ENCODE data around the gene TLR5. TPM values are rescaled to one million over a fixed set of nuclear protein-coding genes. Genes with fewer than 3 reads are reported as not detected.

Gene TLR5
- total and polyA plus RNA-seq, 2 donors from 2014 or later, result 3.7 to 31.3 TPM

- Histone ChIP-seq H3K27ac (ENCODE audit: low read depth in 2 of 2, low read length in 2 of 2) (peak overlapping the region in 1 of 2 donors; percentile 51), H3K9ac (ENCODE audit: low read length in 3 of 3) (peak overlapping the region in 1 of 3 donors; percentile 47), H3K27me3 (ENCODE audit: control insufficient read depth, insufficient read depth, low read length) (no peaks in the 10 kb centered on the region), H3K36me3 (ENCODE audit: control insufficient read depth in 2 of 3, insufficient read depth in 3 of 3, low read length in 3 of 3) (no peaks in the 10 kb centered on the region), H3K9me3 (ENCODE audit: control insufficient read depth in 2 of 3, insufficient read depth in 1 of 3, low read length in 3 of 3) (no peaks in the 10 kb centered on the region), H3K4me1 (ENCODE audit: control insufficient read depth in 2 of 3, insufficient read depth in 2 of 3, low read depth in 1 of 3, low read length in 3 of 3) (peaks cover 0 to 18% (median 10%) of the 10 kb centered on the region in 3 donors), H3K4me3 (ENCODE audit: low read length in 3 of 3) (peak overlapping the region in 2 of 3 donors; percentile 59 to 66)
- peak in 1 of 5 donors; percentile 47 for DNase-seq
- no peak for FAIRE-seq
- intact Hi-C loops (cut with DNase I), result no loop called here
- TF ChIP-seq CTCF (IDR thresholded peaks at IDR 0.05; ENCODE audit: borderline replicate concordance, extremely low read depth, insufficient read depth), result no peak
These were observed 779 bp downstream of the TLR5 start for GRCh38 chr1:223142269-223142668.

DNA sequence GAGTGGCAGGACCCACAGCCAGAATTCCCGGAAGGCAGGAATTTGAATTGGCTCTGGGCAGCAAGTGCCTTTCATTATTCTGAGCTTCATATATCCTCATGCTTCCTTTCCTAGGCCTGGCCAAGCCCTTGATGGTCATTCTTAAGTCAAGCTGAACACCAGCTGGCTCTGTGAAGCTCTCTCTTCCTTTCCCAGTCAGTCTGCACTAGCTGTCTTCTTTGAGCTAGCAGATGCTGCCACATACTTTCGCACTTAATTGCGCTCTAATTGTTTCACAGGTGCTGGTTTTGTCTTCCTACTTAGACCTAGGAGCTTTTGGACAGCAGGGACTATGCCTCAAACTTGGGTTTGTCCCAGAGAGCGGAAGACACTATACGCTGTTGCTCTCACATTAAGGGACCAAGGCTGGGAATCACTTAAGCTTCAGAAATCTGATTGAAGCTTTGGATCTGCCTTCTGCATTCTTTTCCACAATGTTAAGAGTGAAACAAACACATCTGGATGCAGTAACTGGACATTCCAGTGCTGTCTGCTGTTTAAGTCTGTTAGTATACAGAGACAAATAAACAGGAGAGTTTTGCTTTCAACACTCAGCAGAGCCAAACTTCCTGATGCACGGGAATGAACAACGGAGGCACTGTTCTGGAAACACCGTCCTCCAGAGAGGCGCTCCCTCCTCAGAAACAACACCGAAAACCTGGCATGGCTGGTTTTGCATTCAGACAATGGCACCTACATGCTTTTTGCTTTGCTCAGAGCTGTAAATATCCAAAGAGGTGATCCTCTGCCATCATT lies 2.2 kb downstream of the TLR5 start:
- no peak overlapping the region for H3K9ac ChIP-seq (ENCODE audit: low read length in 3 of 3)
- FAIRE-seq (no peak), DNase-seq (no peak)
- no peak overlapping the region for H3K27ac ChIP-seq (ENCODE audit: low read depth in 2 of 2, low read length in 2 of 2)
- no peaks in the 10 kb centered on the region for H3K9me3 ChIP-seq (ENCODE audit: control insufficient read depth in 2 of 3, insufficient read depth in 1 of 3, low read length in 3 of 3)
- no peaks in the 10 kb centered on the region for H3K36me3 ChIP-seq (ENCODE audit: control insufficient read depth in 2 of 3, insufficient read depth in 3 of 3, low read length in 3 of 3)
- intact Hi-C loops (cut with DNase I), result no loop called here
- peaks cover 0 to 18% (median 10%) of the 10 kb centered on the region in 3 donors for H3K4me1 ChIP-seq (ENCODE audit: control insufficient read depth in 2 of 3, insufficient read depth in 2 of 3, low read depth in 1 of 3, low read length in 3 of 3)
- H3K27me3 ChIP-seq (ENCODE audit: control insufficient read depth, insufficient read depth, low read length), result no peaks in the 10 kb centered on the region
- no peak for TF ChIP-seq CTCF (IDR thresholded peaks at IDR 0.05; ENCODE audit: borderline replicate concordance, extremely low read depth, insufficient read depth)
- no peak overlapping the region for H3K4me3 ChIP-seq (ENCODE audit: low read length in 3 of 3)

GRCh38 chr1:223137455-223138085 lies 5.5 kb downstream of the TLR5 start:
- H3K27ac ChIP-seq (ENCODE audit: low read depth in 2 of 2, low read length in 2 of 2), result peak overlapping the region in 1 of 2 donors; percentile 28
- H3K4me3 ChIP-seq (ENCODE audit: low read length in 3 of 3), result no peak overlapping the region
- H3K27me3 ChIP-seq (ENCODE audit: control insufficient read depth, insufficient read depth, low read length), result no peaks in the 10 kb centered on the region
- FAIRE-seq (no peak), DNase-seq (no peak)
- no peak overlapping the region for H3K9ac ChIP-seq (ENCODE audit: low read length in 3 of 3)
- H3K36me3 ChIP-seq (ENCODE audit: control insufficient read depth in 2 of 3, insufficient read depth in 3 of 3, low read length in 3 of 3), result no peaks in the 10 kb centered on the region
- intact Hi-C loops (cut with DNase I), result no loop called here
- no peaks in the 10 kb centered on the region for H3K9me3 ChIP-seq (ENCODE audit: control insufficient read depth in 2 of 3, insufficient read depth in 1 of 3, low read length in 3 of 3)
- no peak for TF ChIP-seq CTCF (IDR thresholded peaks at IDR 0.05; ENCODE audit: borderline replicate concordance, extremely low read depth, insufficient read depth)
- peaks cover 2 to 9% (median 9%) of the 10 kb centered on the region in 3 donors for H3K4me1 ChIP-seq (ENCODE audit: control insufficient read depth in 2 of 3, insufficient read depth in 2 of 3, low read depth in 1 of 3, low read length in 3 of 3)

Data from kidney (tissue), 14 donors.